D721Med (cell line): ENCODE data around the gene CHML.

ENCODE experiments used
- DNase-seq: peaks from one replicate; pipeline ENCODE4 v3.0.0; 2011; ENCODE audit warnings: low spot score; ENCODE audit not compliant: insufficient read length
- FAIRE-seq: peaks from 2 replicates; lab custom pipeline; 2011; peaks lifted over from hg19 to GRCh38; lab: Jason Lieb, UNC
- CTCF ChIP-seq: IDR thresholded peaks from 2 replicates; pipeline ENCODE4 v1.5.1; 2012; ENCODE audit warnings: mild to moderate bottlenecking, control low read depth; ENCODE audit not compliant: insufficient read depth; ENCODE audit errors: missing control alignments

Gene CHML

DNA sequence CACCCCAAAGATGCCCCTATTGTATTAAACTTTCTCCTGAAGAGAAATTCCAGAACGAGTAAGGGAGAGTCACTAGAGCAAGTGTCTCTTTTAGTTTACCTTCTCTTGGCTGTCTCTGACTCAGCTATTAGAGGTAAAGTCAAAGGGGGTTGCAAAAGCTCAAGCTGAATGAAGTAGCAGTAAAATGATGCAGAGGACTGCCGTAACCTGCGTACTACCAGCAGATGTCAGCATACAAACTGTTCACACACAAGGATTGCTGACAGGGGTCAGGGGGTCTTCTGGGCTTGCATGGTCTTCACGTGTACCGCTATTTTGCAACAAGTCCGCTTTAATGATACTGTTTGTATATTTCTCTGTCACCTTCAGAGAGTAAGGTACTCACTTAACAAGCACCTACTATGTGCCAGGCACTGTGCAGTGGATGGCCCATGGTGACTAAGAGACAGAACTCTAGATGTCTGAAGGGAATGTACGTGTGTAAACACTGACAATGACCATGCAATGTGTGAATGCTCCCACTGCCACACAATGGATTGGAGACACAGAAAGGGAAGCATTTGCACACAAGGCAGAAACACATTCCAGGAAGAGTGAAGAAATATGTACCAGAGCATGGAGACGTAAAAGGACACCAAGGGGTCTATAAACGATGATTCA is 34.9 kb downstream of the CHML start:
- DNase-seq: no peak
- no peak for FAIRE-seq
- no peak for TF ChIP-seq CTCF

DNA sequence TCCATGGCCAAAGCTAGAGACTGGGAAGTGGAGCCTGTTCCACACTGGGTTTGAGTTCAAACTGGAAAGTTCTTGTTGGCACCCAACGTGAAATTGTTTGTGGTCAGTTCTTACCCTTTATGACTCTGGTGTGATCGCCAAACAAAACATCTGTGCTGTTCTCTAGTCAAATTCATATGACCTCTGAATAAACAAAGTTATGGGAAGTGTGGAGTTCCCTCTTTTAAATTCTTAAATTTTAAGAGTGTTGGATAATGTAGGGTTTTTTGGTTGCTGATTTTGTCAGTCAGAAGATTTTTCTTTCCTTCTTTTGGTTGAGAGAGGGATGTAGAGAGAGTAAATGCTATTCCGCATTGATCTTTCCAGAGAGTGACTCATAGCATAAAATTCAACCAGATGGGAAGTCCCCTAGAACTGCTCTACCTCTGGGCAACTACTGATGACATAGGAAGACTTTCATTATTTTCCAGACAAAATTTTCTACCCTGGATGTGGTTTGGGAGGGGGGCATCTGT is 36.4 kb downstream of the CHML start:
- no peak for TF ChIP-seq CTCF
- DNase-seq (no peak), FAIRE-seq (no peak)

DNA sequence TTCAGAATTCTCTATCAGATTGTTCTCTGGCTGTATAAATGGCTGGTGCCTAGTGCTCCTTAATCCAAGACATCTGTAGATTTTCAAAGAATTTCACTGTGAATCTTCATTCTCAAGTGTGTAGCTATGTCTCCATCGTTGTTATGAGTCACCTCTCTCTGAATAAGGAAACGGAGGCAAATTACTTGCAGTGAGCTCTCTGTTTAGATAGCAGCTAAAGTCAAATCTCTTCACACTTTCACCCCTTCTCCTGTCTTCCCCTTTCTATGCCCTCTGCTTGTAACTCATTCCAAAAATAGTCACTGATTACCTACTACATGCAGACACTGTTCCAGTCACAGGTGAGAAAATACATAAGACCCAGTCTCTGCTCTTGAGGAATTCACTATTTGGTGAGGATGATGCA is 39.7 kb downstream of the CHML start:
- no peak for DNase-seq

GRCh38 chr1:241598249-241598648 is 41.9 kb downstream of the CHML start:
- DNase-seq: no peak
- no peak for FAIRE-seq
- no peak for TF ChIP-seq CTCF

More for the DNA sequence above, 39.7 kb downstream of the CHML start:
- TF ChIP-seq CTCF: no peak
- no peak for FAIRE-seq

DNA sequence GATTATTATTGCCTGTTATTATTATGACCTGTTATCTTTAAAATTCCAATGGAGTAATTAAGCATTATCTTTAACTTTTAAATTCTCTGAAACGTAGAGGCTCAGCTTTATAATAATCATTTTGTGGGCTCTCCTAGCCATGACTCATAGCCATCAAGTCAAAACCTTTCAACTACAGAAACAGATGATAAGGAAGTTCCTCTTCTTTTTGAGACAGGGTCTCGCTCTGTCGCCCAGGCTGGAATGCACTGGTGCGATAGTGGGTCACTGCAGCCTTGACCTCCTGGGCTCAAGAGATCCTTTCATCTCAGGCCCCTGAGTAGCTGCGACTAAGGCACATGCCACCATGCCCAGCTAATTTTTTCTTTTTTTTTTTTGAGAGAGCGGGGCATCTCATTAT is 43.5 kb downstream of the CHML start:
- no peak for TF ChIP-seq CTCF
- DNase-seq: no peak

DNA sequence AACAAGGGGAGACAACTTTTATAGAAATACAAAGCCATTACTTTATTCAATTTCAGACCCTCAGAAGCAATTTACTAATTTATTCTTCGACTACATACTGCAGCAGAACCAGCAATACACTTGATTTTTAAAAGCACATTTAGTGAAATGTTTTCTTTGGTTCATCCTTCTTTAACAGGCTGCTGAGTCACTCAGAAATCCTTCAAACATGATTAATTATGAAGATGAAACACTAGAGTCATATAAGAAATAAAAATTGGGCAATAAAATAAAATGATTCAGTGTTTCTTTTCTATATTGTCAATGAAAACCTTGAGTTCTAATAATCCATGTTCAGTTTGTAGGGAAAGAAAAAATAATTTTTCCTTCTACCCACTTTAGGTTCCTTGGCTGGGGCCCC is 47.0 kb downstream of the CHML start:
- DNase-seq: no peak
- no peak for FAIRE-seq
- no peak for TF ChIP-seq CTCF

More for the DNA sequence above, 43.5 kb downstream of the CHML start:
- FAIRE-seq: no peak

GRCh38 chr1:241592273-241592958 is 47.8 kb downstream of the CHML start:
- DNase-seq: no peak
- no peak for FAIRE-seq
- TF ChIP-seq CTCF: no peak
